ENCODE results near the gene ZNF433.

DNA sequence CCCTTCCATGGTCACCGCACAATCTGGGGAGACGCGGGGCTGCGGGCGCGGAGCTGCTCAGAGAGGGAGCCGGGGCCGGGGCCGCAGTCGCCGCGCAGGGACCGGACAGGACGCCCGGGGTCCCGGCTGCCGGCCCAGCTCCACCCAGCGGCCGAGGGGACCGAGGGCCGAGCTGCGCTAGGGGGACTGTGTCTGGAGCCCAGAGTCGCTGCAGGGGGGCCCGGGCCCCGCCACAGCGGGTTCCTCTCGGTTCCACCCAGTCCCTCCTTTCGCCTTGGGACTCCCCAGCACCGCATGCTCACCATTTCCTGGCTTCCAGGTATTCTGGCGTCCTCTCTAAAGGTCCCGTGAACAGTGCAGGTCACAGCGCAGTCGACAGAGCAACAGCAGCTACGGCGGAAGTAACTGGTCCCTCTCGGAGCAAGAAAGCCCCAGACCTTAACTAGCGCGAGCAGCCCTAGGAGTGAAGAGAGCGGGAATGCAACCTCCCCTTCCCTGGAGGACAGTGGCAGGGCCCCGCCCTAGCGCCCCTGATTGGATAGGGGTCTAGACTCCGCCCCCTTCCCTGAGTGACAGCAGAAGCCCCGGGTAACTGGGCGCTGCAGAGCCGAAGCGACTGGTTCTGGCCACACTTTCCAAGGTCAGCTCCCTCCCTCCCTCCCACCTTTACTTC, 17.2 kb upstream of the ZNF433 start, which contains the start of gene ZNF878:
- TF ChIP-seq, protein P1, sequence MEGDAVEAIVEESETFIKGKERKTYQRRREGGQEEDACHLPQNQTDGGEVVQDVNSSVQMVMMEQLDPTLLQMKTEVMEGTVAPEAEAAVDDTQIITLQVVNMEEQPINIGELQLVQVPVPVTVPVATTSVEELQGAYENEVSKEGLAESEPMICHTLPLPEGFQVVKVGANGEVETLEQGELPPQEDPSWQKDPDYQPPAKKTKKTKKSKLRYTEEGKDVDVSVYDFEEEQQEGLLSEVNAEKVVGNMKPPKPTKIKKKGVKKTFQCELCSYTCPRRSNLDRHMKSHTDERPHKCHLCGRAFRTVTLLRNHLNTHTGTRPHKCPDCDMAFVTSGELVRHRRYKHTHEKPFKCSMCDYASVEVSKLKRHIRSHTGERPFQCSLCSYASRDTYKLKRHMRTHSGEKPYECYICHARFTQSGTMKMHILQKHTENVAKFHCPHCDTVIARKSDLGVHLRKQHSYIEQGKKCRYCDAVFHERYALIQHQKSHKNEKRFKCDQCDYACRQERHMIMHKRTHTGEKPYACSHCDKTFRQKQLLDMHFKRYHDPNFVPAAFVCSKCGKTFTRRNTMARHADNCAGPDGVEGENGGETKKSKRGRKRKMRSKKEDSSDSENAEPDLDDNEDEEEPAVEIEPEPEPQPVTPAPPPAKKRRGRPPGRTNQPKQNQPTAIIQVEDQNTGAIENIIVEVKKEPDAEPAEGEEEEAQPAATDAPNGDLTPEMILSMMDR (conservative IDR thresholded peaks at IDR 0.05 in 1 of 2, IDR thresholded peaks at IDR 0.05 in 1 of 2; ENCODE audit: extremely low read depth in 1 of 2, insufficient read depth in 1 of 2, low read depth in 1 of 2, low read length in 2 of 2): no peak
- no peak for TF ChIP-seq EZH2 (IDR thresholded peaks at IDR 0.05; ENCODE audit: borderline replicate concordance, low read length)
